22Rv1 (cell line): ENCODE measurements around the gene INTS6.

Source experiments
- H3K27ac ChIP-seq: fragments of 450-650 bp; 2 replicates; pipeline ENCODE4 v1.5.1; 2017
- ZFX ChIP-seq: fragments of 450-650 bp; IDR thresholded peaks from 2 replicates; pipeline ENCODE4 v1.6.1; 2017; ENCODE audit warnings: antibody characterized with exemption, borderline replicate concordance
- TF ChIP-seq, protein P1 (sequence below): fragments of 450-650 bp; IDR thresholded peaks from 2 replicates; pipeline ENCODE4 v1.5.1; 2017; ENCODE audit warnings: mild to moderate bottlenecking

INTS6 gene

DNA sequence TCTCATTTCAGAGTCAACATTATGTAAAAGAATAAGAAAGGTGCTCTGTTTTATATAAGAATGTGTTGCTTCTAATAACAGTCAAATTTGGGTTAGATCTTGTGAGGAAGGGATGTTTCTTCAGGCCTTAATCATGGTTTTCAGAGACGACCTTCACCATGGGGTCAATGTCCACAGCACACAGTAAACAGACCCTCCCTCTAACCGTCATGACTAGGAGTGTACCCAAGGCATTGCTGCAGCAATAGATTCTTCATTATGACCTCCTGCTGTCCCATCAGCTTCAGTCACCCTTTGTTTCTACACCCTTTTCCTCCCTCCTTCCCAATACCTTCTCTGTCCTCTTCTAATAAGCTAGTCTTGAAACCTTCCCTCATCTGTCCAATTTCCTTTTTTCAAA is 97.6 kb downstream of the INTS6 start:
- no peak overlapping the region for H3K27ac ChIP-seq
- no peak for TF ChIP-seq ZFX
- TF ChIP-seq, protein P1, sequence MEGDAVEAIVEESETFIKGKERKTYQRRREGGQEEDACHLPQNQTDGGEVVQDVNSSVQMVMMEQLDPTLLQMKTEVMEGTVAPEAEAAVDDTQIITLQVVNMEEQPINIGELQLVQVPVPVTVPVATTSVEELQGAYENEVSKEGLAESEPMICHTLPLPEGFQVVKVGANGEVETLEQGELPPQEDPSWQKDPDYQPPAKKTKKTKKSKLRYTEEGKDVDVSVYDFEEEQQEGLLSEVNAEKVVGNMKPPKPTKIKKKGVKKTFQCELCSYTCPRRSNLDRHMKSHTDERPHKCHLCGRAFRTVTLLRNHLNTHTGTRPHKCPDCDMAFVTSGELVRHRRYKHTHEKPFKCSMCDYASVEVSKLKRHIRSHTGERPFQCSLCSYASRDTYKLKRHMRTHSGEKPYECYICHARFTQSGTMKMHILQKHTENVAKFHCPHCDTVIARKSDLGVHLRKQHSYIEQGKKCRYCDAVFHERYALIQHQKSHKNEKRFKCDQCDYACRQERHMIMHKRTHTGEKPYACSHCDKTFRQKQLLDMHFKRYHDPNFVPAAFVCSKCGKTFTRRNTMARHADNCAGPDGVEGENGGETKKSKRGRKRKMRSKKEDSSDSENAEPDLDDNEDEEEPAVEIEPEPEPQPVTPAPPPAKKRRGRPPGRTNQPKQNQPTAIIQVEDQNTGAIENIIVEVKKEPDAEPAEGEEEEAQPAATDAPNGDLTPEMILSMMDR, result no peak

DNA sequence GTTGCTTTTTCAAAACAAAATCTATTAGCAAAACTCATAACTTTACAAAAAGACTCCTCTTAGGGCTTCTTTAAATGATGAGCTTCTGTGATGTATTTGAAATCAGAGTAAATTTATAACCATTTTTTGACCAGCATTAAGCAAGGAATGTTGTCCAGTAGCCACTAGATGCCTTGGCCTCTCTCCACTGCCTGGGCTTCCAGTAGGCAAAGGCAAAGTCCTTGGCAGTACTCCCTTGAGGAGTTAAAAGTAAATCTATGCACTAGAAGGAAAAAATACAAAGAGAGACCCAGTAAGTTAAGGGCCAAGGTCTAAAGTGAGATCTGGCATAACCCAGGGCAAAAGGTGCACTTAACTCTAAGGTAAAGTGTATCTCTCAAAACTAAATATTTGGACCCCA is 103.8 kb downstream of the INTS6 start:
- H3K27ac ChIP-seq, result no peak overlapping the region
- no peak for TF ChIP-seq ZFX
- TF ChIP-seq, protein P1, result no peak

DNA sequence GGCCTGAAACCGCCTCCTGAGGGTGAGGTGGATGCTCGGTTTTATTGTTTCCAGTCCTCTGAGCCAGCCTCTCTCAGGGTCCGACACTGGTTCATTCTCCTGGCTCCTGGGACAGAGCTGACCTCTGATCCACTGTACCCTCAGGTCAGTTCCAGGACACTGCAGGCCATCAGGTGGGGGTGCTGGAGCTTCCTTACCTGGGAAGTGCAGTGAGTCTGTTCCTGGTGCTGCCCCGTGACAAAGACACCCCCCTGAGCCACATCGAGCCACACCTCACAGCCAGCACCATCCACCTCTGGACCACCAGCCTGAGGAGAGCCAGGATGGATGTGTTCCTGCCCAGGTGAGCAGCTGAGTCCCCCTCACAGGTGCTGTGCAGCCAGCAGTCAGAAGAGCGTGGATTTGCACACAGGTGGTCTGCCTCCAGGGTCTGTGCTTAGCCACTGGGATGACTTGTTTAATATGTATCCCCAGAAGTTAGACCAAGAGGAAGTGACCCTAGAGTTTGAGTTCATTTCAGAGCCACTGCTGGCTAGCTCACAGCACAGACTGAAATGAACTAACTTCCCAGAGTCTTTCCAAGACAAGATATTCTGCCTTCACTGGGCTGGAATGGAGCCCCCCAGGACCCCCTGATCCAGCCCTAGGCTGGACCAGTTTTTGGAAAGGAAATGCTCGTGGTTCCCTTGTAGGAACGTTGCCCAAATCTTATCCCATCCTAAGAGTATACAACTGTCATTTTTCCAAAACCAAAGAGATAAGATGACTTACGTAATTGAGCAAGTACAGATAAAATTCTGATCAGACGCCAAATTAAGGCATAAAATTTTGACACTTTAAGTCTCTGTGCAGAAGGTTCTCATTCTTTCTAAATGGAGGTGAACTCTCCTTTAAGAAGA is 104.5 kb downstream of the INTS6 start:
- TF ChIP-seq, protein P1, result no peak
- TF ChIP-seq ZFX, result no peak
- no peak overlapping the region for H3K27ac ChIP-seq

DNA sequence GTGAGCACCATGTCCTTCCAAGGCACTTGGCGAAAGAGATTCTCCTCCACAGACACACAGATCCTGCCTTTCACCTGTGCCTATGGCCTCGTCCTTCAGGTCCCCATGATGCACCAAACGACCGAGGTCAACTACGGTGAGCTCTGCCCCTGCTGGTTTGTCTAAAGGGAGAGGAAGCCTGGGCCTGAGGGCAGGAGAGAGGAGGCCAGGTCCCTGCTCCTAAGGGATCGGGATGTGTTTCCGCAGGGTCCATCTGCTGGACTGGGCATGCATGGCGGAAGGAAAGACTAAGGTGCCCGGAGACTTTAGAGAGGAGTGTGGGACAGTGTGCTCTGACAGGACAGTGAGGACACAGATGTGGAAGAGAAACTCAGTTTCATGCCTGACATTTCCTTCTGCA is 105.7 kb downstream of the INTS6 start:
- no peak overlapping the region for H3K27ac ChIP-seq

DNA sequence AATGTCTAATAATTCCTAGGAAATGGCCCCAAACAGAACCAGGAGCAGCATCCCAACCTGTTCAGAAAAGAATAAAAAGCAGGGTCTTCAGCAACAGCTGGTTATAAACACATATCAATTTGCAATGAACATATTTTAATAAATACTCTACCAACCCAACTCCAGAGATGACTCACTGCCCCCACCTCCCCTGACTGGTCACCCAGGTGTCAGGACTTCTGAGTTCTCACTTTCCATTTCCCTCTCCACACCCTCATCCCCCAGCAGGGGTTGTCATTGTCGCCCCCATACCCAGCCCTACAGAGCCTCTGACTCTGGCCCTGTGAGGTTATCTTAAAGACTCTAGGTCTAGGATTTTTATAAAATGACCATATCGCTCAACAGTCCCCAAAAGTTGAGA is 106.4 kb downstream of the INTS6 start:
- TF ChIP-seq, protein P1, result no peak
- H3K27ac ChIP-seq, result no peak overlapping the region

More for the DNA sequence above, 105.7 kb downstream of the INTS6 start:
- no peak for TF ChIP-seq ZFX
- TF ChIP-seq, protein P1, result no peak

DNA sequence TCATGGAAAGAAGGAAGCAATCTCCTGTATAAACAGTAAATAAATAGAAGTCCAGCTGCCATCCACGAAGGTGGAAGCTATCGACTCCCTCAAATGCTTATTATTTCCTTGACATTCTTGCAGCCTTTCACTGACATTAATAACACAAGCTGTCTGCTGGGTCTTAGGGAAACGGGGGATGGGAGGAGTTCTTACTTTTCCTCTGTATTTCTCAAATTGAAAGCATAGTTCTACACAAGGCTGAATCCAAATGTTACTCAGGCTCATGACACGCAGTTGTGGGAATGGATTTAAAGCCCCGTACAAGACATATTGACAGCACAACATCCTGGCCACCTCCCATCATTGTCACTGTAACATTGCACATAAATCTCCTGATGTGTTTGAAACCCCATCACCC is 109.4 kb downstream of the INTS6 start:
- no peak overlapping the region for H3K27ac ChIP-seq
- TF ChIP-seq, protein P1, result no peak
- no peak for TF ChIP-seq ZFX

DNA sequence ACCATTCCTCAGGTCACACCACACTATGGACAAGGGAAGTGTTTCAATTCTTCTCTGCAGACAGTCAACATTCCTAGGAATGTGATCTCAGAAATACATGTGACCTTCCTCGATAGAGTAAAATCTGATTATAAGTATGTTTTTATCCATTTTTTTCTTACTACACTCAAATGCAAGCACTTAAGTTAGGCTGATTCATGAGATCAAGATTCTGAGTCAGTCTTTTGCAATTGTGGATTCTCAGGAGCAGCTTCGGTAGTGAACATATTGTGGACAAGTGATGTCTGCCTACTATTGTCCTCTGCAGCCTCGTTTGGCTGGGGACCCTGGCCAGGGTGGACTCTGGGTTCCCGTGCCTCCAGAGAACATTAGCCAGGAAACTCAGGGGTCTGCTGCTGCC is 110.1 kb downstream of the INTS6 start:
- no peak overlapping the region for H3K27ac ChIP-seq
- TF ChIP-seq ZFX, result no peak
- TF ChIP-seq, protein P1, result no peak
